ENCODE data around the gene SLC7A6OS.

GRCh38 chr16:68282064-68282452, 28.7 kb downstream of the SLC7A6OS start:
- no peak for TF ChIP-seq CTCF (conservative IDR thresholded peaks at IDR 0.05)
- TF ChIP-seq EZH2 (IDR thresholded peaks at IDR 0.05; ENCODE audit: low read depth), result no peak
